Astrocyte of the cerebellum (primary cell): ENCODE results near the gene DPEP2.
"Not testable (repeated sequence)": the region's sequence is repeated elsewhere in the genome, so short reads cannot be mapped to it uniquely, and the experiment has no call there.

Experiments
- DNase-seq: peaks from one replicate; pipeline ENCODE4 v3.0.0-alpha.2; 2011; ENCODE audit warnings: low read depth
- H3K4me3 ChIP-seq: 2 replicates; pipeline ENCODE4 v1.5.1; 2011; ENCODE audit warnings: mild to moderate bottlenecking, low read depth, low read length, moderate library complexity
- in situ Hi-C: cut with HindIII; loops from 2 replicates; pipeline ENCODE4 v1.10.0; 2017; ENCODE audit warnings: low sequenced_read_pairs
- TF ChIP-seq, protein P1 (sequence below): IDR thresholded peaks from 2 replicates; pipeline ENCODE4 v1.5.1; 2012; ENCODE audit warnings: low read length, low read depth, moderate library complexity, mild to moderate bottlenecking; ENCODE audit errors: missing control alignments

The DPEP2 gene

DNA sequence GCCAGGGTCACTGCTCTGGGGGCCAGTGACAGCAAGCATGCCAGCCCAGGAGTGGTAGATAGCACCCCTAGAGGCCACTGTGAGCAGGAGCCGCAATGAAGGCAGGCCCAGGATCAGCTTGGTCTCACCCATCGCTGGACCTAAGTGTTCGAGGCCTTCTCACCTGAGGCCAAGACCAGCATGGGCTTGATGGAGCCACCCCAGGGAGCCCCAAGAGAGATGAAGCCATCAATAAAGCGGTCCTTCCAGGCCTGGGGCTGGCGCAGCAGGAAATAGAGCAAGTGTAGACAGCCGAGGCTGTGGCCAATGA is 57.1 kb downstream of the DPEP2 start:
- DNase-seq: no peak
- in situ Hi-C loops: no loop called here
- TF ChIP-seq, protein P1, sequence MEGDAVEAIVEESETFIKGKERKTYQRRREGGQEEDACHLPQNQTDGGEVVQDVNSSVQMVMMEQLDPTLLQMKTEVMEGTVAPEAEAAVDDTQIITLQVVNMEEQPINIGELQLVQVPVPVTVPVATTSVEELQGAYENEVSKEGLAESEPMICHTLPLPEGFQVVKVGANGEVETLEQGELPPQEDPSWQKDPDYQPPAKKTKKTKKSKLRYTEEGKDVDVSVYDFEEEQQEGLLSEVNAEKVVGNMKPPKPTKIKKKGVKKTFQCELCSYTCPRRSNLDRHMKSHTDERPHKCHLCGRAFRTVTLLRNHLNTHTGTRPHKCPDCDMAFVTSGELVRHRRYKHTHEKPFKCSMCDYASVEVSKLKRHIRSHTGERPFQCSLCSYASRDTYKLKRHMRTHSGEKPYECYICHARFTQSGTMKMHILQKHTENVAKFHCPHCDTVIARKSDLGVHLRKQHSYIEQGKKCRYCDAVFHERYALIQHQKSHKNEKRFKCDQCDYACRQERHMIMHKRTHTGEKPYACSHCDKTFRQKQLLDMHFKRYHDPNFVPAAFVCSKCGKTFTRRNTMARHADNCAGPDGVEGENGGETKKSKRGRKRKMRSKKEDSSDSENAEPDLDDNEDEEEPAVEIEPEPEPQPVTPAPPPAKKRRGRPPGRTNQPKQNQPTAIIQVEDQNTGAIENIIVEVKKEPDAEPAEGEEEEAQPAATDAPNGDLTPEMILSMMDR: peak; percentile 78
- H3K4me3 ChIP-seq: no peak overlapping the region

DNA sequence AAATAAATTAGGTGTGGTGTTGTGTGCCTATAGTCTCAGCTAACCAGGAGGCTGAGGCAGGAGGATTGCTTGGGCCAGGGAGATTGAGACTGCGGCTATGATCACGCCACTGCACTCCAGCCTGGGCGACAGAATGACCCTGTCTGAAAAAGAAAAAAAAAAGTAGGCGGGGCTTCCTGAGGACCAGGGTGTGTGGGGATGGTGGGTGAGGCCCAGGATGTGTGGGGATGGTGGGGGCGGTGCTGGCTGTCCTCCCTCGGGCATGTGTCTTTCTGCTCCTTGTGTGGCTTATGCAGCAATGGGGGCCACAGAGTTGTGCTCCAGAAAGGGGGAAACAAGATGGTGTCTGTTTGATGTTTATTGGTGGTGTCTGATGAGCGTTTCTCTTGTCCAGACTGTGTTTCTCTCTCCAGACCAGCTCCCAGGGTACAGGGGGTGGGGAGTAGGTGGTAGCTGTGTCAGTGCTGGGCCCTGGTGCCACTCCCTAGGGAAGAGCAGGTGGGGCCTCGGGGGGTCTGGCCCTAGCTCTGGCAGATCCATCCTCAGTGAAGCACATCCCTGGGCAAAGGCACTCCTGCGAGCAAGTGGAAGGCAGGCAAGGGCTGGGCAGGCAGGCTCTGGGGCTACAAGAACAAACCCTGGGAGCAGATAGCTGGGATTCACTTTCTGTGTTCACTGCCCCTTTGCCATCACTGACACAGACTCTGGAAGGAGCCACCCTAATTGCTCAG is 57.6 kb downstream of the DPEP2 start:
- TF ChIP-seq, protein P1: no peak
- H3K4me3 ChIP-seq: no peak overlapping the region
- in situ Hi-C loops: no loop called here
- DNase-seq: no peak

DNA sequence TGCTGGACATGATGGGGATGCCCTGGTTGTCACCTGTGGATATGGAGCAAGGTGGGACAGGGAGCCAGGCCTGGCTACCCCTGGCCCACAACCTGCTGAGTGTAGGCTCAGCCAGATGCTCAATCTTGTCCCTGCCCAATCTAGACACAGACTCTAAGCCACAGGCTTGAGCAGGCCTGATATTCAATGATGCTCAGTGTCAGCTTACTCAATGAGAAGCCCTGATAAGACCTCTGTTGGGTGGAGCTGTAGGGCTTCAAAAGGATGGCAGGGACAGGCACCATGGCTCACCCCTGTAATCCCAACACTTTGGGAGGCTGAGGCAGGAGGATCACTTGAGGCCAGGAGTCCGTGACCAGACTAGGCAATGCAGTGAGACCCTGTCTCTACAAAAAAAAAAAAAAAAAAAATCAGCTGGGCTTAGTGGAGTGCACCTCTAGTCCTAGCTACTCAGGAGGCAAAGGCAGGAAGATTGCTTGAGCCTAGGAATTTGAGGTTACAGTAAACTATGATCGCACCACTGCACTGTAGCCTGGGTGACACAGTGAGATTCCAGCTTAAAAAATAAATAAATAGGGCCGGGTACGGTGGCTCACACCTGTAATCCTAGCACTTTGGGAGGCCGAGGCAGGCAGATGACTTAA is 58.7 kb downstream of the DPEP2 start:
- TF ChIP-seq, protein P1: no peak
- in situ Hi-C loops: no loop called here
- DNase-seq: no peak
- no peak overlapping the region for H3K4me3 ChIP-seq

DNA sequence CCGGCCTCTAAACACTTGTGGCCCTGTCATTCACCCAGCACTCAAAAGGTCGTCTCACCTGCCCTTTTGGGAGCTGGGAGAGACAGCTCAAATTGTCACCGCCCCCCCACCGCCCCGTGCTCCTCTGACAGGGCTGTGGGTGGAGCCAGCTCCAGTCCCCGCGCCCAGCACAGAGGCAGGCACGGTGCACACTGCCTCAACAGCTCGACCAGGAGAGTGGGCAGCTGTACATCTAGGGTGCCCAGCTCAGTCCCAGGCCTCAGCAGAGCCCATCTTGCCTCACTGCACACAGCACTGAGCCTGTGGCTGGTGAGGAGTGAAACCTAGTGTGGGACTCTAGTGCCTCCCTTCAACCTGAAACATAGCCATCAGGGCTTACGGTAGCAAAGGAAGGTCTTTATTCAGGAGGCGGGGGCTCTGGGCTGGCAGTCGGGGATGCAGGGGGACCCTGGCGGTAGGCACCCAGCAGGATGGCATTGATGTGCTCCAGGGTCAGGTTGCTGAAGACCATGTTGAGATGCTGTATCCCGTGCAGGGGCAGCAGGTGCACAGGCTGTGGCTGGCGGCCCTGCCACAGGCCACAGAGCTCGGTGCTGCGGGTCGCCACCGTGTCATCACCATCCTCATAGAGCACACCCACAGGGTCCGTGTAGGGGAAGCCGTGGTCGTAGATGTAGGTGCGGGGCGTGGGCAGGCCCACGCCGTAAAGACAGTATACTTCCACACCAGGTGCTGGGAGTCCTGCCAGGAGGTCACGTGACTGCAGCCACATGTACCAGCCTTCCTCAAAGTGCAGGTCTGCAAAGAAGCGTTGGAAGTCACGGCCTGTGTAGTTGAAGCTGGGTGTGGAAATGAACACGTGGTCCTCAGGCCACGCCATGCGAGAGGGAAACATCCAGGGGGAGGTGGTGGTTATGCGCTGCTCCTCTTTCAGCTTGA is 59.5 kb downstream of the DPEP2 start:
- TF ChIP-seq, protein P1: no peak
- DNase-seq: no peak
- no peak overlapping the region for H3K4me3 ChIP-seq
- in situ Hi-C loops: no loop called here

DNA sequence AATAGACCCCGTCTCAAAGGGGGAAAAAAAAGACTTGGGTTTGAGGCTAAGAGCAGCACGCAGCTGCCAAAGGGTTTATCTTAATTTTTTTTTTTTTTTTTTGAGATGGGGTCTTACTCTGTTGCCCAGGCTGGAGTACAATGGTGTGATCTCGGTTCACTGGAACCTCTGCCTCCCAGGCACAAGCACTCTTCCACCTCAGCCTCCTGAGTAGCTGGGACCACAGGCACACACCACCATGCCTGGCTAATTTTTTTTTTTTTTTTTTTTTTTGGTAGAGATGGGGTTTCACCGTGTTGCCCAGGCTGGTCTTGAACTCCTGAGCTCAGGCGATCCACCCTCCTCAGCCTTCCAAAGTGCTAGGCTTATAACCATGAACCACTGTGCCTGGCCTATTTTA is 61.6 kb downstream of the DPEP2 start:
- in situ Hi-C loops, H3K4me3 ChIP-seq, DNase-seq: not testable (repeated sequence)
